Lower leg skin (tissue), 3 donors: Measurements from ENCODE around the gene TMEM269.

Experiments used
- POLR2A ChIP-seq, 2 donors: fragments of 450-650 bp; IDR thresholded peaks; one replicate each; pipeline ENCODE4 v1.6.1; 2016 to 2017; ENCODE audit warnings: antibody characterized with exemption in 2 of 2, mild to moderate bottlenecking in 1 of 2, moderate library complexity in 1 of 2
- TF ChIP-seq, protein P1 (sequence below), 3 donors: fragments of 450-650 bp; IDR thresholded peaks; one replicate each; pipeline ENCODE4 v1.5.1; 2016; ENCODE audit warnings: antibody characterized with exemption in 3 of 3, mild to moderate bottlenecking in 3 of 3, moderate library complexity in 2 of 3

DNA sequence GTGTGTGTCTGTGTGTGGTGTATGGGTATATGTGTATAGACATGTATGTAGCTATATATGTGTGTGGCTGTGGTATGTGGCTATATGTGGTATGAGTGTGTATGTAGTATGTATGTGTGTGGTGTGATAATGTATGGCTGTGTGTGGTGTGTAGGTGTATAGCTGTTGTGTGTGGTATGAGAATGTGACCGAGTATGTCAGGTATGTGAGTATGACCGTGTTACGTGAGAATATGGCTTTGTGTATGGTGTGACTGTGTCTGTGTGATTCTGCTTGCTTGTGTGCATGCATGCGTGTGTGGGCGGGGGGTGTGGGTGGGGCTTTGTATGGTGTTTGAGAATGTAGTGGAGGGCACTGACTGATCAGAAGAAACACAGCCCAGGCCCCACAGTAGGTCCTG is 65.2 kb downstream of the TMEM269 start:
- TF ChIP-seq, protein P1, sequence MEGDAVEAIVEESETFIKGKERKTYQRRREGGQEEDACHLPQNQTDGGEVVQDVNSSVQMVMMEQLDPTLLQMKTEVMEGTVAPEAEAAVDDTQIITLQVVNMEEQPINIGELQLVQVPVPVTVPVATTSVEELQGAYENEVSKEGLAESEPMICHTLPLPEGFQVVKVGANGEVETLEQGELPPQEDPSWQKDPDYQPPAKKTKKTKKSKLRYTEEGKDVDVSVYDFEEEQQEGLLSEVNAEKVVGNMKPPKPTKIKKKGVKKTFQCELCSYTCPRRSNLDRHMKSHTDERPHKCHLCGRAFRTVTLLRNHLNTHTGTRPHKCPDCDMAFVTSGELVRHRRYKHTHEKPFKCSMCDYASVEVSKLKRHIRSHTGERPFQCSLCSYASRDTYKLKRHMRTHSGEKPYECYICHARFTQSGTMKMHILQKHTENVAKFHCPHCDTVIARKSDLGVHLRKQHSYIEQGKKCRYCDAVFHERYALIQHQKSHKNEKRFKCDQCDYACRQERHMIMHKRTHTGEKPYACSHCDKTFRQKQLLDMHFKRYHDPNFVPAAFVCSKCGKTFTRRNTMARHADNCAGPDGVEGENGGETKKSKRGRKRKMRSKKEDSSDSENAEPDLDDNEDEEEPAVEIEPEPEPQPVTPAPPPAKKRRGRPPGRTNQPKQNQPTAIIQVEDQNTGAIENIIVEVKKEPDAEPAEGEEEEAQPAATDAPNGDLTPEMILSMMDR (IDR thresholded peaks at IDR 0.05): no peak
- TF ChIP-seq POLR2A (IDR thresholded peaks at IDR 0.05): no peak
